ENCODE results near the gene POFUT2.

Gene POFUT2

DNA sequence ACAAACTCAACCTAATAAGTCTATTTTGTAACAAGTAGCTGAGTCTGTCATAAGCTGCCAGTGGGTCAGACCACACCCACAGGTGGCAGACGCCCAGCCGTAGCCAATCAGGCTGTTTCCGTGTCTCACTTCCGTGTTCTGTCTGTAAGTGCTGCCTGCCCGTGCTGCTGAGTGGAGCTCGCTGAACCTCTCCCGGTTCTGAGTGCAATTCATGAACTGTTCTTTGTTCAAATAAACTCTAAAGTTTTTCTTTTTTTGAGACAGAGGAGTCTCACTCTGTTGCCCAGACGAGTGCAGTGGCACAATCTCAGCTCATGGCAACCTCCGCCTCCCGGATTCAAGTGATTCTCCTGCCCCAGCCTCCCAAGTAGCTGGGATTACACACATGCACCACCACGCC, 25.1 kb downstream of the POFUT2 start:
- peak; percentile 3 for DNase-seq (ENCODE audit: low spot score)

DNA sequence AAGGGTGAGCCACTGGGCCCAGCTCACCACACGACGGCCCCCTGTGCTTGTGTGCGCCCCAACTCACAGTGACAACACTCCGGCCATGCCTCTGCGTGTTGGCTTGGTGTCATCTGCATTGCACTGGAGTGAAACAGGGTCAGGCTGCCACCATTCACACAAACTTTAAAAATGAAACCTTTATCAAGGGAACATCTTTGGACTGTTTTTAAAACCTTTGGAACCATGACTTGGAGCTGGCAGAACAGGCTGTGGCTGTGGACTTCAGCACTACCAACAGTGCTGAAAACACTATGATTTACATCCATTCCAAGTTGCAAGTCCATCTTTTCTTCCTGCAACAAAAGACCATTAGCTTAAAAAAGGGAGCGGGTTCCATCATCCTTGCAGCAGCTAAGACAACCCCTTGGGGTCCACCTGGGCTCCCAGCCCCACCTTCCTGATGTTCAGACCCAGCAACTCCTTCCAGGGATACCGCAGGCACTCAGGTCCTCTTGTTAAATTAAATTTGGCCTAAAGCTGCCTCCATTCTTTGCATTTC, 25.6 kb downstream of the POFUT2 start:
- no peak for DNase-seq (ENCODE audit: low spot score)

DNA sequence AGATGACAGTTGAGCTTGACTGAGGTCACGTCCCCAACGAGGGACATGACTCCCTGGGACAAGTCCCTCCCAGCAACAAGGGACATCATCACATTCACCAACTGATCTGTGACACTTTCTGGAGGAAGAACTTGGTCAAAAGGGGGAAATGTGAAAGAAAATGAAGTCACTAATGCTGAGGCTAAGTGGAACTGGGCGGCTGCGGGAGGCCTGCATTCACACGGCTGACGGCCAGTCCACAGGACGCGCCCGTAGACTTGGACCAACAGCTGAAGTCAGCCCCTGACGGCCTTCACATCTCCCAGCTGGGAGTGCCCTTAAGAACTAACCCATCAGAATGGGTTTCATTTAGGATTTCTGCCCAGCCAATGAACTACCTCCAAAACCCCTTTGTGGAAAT, 26.6 kb downstream of the POFUT2 start:
- DNase-seq (ENCODE audit: low spot score), result peak; percentile 1

DNA sequence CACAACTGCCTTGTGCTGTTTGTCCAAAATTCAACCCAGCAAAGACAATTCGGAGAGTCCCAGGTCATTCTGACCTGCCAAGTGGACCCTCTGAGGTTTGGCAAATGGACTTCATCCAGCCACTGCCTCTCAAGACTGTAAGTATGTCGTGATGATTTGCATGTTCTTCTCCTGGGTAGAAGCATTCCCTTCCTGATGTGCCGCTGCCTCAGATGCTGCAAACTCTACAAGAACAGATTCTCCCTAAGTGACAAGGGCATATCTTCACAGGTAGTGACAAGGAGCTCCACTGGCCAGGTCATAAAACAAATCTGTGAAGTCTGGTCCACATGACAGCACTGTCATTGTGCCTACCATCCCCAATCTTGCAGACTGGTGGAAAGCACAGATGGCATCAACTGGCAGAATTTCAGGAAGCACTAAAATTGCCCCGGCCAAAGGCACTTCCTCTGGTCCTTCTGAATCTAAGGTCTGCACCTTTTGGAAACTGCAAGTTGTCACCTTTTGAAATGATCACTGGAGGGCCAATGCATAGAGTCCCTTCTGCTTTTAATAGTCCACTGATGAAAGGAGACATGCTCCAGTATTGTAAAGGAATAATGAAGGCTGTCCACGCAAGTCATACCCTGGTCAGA, 27.4 kb downstream of the POFUT2 start:
- peak; percentile 1 for DNase-seq (ENCODE audit: low spot score)

DNA sequence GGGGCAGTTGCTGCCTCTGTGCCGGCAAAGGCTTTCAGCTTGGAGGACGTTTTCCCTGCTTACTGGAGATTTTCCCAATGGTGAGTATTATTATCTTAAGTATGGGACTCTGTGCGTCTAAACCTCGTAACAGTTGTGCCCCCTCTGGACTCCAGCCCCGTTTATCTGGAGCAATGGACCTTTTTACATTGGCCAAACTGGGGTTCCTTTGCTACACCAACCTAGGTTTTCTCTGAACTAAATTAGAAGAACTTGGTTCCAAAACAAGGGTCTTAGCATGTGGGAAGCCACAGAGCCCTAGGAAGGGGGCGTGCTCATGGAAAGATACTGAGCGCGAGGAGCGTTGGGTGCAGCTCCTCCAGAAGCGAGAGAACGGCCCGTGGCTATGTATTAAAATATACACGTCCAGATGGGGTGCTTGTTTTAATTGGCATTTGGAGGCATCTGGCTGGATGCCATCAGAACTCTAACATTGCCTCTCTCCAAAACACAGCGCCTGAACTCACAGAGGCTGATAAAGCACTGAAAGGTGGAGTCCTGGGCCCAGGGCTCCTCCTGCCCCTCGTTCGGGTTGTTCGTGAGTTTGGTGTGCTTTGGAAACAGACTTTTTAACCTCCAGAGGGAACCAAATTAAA, 28.4 kb downstream of the POFUT2 start:
- DNase-seq (ENCODE audit: low spot score), result peak; percentile 22

DNA sequence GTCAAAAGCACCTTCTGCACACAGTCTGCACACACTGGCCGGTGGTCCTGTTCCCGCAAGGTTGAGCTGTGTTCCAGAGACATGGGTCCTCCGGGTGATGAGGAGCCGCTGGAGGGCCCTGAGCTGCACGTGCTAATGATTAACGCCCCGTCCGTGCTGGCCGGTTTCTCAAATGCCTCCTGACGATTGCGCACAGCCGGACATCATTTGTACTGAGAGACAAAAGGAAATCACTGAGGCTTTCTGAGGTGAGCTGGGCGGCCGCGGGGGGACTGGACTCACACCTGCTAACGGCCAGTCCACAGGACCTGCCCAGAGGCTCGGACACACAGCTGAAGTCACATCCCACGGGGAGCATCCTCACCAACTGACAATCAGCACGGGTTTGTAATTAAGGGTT, 29.2 kb downstream of the POFUT2 start:
- no peak for DNase-seq (ENCODE audit: low spot score)

DNA sequence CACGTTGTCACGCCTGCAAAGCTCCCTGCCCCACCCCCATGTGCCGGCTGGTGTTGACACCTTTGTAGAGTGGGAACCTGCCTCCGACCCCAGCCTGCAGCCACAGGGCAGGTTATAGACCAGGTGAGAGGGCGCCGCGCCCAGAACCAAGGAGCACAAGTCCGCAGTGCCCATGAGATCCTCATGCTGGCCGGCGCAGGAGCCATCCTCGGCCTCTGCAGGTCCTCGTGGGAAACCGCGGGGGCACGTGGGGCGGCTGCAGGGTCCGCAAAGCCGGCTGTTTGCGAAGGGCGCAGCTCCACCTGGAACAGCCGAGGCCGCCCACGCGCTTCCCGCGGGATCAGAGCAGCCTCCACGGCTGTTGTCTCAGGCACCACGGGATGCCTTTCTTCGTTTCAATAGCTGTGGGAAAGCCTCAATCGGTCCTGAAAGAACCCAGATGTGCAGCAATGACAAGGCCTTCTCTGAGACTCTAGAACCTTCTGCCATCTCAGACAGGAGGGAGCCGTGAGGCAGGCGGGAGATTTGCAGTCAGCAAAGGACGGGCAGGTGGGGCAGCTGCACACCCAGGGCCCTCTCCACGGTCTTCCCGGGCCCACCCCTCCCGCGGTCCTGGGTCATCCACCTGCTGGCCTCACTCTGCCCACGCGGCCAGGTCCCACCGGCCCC, 29.9 kb downstream of the POFUT2 start:
- peak; percentile 5 for DNase-seq (ENCODE audit: low spot score)

DNA sequence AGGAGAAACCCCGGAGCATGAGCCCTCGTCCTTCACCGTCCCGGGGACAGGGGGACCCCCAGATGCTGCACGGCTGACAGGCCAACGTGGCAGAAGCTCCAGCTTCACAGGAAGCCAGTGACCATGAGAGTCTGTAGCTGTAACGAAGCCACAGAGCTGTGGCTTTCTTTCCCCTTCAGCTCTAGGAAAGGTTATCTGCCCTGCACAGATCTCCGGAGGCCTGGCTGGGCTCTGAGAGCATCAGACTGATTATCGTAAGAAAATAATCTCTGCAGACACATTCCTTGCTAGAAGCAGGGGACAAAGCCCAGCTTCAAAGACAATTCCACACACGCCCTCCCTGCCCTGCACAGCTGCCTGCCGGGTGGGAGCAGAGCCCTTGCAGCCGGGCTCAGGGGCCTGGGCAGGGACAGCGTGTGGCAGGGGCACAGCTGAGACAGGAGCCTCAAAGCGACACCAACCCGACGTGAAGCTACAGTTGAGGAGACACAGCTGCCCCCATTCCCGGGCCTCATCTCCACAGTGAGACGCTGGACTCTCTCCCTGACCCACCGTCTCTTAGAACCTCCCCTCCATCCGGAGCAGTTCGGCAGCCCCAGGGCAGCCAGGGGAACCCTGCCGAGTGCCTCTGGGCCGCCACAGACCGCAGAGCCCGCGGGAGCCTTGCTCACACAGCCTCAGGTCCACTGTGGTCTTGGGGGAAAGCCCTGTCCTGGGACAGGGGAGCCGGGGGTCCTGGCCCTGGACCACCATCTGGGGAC, 30.6 kb downstream of the POFUT2 start:
- DNase-seq (ENCODE audit: low spot score), result no peak

DNA sequence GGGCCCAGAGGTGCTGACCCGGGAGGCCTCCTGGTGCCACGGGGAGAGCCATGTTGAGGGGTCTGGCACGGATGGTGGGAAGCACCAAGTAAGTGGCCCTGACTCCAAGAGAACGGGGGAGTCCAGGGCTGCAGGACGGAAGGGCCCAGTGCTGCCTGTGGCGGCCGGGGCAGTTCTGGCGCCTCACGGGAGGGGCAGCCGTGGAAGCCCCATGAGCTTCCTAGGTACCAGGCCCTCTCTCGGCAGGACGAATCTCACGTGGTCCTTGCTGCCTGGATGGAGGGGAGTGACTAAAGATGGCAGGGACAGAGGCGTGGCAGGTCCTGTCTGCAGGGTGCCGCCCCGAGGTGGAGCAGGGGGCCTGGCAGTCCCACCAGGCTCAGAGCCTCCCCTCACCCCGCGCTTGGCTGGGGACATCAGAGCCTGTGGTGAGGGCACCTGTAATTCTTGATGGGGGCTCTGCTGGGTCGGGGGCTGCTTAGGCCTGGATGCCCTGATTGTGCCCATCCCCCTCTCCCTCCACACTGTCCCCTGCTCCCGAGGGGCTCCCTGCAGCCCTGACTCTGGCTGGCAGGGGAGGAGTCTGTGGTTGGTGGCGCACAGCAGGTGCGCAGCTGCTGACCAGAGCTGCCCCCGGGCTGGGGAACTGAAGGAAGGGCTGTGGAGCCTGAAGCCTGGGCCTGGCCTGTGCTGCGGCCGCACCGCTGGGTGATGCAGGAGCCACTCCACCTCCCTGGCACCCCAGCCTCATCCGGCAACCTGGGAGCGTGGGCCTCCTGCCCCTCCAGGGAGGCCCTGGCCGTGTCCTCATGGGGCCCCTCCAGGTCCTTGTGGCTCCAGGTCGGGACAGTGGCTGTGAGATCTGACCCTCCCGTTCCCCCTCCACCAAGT, 31.4 kb downstream of the POFUT2 start:
- no peak for DNase-seq (ENCODE audit: low spot score)

DNA sequence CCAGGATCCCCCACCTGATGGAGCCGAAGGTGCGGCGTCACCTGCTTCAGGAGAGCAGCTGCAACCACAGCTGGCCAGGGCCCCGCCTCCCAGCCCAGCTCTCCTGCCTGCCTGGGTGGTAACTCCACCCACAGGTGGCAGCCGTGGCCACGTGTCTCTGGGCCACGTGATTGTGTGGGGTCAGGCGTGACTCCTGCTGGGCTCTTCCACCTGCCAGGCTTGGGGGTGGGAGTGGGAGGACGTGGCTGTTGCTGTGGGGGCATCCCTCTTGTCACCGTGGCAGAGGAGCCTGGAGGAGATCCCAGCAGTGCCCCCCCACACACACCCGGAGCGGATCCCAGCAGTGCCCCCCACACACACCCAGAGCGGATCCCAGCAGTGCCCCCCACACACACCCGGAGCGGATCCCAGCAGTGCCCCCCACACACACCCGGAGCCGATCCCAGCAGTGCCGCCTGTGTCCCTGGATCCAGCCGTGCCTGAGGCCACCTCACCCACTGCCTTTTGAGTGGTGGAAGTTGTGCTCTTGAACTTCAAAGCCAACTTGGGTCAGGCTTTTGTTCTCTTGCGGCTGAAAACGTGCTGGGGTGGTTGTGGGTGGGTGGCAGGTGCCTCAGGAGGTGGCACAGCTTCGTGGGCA, 32.2 kb downstream of the POFUT2 start:
- DNase-seq (ENCODE audit: low spot score), result no peak

DNA sequence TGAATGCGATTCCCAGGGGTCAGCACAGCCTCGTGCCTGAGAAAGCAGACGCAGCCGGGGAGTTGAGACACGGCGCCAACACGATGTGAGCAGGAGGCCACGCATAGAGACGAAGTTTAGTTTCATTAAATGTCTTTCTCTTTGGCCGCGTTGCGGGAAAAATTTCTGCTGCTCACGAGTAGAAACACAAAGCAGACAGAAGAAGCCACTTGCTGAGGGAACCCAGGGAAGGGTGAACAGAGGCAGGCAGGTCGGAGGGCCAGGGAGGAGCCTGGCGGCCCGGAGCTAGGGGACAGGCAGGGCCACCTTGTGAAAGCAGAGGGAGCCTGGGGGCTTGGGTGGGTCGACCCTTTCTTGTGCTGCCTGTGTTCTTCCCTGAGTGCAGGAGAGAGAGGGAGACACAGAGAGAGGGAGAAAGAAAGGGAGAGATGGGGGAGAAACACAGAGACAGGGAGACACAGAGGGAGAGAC, 33.2 kb downstream of the POFUT2 start:
- no peak for DNase-seq (ENCODE audit: low spot score)

DNA sequence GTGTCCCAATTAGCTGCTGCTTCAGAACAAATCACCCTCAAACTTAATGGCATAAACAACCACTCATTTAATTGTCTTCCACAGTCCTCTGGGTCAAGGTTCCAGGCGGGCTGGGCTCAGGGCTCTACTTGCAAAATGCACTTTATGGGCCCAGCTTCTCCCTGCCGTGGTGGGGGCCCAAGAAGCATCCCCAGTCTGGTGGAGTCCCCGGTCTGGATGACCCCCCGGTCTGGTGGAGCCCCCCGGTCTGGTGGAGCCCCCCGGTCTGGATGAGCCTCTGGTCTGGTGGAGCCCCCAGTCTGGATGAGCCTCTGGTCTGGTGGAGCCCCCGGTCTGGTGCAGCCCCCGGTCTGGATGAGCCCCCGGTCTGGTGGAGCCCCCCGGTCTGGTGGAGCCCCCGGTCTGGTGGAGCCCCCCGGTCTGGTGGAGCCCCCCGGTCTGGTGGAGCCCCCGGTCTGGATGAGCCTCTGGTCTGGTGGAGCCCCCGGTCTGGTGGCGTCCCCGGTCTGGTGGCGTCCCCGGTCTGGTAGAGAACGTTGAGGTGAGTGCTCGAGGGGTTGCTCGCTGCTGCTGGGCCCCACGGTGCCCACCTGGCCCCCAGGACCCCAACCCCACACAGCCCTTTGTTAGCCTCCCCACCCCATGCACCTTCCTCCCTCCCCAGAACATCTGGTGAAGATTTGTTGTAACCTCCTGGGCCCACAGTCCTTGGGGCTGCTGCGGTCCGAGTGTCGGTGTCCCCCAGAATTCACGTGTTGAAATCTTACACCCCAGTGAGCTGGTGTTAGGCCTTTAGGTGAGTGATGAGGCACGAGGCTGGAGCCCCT, 33.8 kb downstream of the POFUT2 start:
- no peak for DNase-seq (ENCODE audit: low spot score)

DNA sequence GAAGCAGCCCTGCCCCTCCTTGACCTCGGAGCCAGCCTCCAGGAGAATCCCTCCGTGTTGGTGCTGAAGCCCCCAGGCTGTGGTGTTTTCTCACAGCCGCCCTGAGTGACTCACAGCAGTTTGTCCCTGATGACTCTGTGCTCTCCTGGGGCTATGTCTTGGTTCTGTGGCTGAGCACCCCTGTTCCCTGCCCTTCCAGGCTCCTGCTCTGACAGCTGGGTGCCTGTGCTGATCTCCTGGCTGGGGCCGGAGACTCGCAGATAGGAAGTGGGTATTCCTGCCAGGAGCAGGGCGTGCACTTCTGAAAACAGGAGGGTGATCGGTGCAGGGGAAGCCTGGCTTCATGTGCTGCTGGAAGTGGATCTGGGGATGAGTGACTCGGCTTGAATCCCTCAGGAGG, 34.5 kb downstream of the POFUT2 start:
- DNase-seq (ENCODE audit: low spot score), result no peak

DNA sequence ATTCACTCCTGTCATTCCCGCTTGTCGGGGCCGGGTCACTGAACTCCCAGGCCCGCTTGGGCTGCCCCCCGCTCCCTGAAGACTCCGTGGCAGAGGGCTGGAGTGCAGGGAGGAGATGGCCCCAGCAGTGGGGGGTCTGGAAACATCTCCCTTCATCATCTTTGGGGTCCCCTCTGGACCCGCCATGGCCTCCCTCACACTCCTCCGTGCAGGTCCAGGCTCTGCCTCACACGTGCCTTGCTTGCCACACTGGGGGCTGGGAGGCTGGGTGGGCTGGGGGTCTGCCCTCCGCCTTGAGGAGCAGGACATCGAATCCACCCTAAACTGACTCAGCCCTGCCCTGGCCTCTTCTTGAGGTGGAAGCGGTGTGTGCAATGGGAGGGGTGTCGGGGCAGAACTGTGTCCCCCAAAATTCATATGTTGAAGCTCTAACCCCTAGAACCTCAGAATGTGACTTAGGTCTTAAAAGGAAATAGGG, 35.2 kb downstream of the POFUT2 start:
- no peak for DNase-seq (ENCODE audit: low spot score)

DNA sequence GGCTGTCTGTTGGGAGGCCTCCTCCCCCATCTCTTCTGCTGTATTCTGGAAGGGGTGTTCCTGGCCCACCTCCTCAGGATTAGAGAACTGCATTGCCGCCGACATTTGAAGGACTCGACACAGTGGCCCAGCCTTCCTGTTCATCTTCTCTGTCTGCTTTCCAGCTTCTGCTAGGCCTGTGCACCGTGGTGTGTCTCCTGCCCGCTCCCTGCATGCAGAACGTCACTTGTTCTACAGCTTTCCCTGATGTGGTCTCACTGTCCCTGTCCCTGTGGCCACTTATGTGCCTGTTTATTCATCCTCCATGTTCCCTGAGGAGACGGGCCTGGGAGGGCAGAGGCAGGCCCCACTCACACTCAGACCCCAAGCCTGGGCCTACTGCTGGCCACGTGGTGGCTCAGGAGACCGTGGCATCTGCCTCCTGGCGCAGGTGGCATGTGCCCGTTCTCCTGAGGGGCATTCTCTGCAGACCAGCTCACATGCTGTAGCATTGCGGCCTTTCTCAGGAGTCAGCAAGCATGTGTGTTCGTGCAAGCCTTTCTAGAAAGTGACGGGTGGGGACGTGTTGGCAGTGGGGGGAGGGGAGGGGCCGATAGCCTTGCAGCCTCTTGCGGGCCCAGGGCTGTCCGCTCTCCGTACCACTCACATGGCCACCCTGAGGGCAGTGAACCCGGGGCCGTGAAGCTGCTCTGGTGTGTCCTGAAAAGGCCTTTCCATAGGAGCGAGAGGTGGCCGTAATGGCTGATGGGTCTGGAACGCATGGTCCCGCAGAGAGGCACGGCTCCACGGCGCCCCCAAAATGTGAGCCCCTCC, 35.9 kb downstream of the POFUT2 start:
- DNase-seq (ENCODE audit: low spot score), result no peak

DNA sequence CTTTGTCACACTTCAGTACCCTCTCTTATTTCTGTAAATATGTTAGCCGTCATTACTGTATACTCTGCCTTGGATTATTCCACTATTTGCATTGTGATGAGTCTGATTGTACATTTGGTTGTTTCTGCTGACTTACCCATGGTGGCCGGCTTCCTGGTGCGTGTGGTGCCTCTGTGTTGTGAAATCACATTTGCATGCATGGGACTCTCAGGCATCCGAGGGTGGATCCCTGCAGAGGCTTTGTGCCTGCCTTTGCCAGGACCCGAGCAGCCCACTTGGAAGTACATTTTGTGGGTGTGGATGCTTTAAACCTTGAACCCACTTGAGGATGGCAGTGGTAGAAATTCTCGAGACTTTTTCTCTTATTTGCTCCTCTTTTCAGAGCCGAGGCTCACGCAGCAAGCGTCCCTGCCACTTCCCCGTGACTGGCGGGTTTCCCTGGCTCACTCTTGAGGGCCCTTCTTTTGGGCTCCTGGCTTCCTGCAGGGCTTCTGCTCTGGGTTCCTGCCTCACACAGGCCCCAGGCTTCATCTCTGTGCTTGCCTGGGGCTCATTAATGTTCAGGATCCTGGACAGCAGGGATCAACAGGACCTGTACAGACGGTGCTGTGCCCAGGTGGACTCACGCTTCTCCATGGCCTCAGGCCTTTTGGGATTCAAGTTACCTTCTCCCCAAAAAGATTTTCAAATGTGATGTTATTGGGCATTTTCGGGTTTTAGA, 36.6 kb downstream of the POFUT2 start:
- DNase-seq (ENCODE audit: low spot score), result no peak

DNA sequence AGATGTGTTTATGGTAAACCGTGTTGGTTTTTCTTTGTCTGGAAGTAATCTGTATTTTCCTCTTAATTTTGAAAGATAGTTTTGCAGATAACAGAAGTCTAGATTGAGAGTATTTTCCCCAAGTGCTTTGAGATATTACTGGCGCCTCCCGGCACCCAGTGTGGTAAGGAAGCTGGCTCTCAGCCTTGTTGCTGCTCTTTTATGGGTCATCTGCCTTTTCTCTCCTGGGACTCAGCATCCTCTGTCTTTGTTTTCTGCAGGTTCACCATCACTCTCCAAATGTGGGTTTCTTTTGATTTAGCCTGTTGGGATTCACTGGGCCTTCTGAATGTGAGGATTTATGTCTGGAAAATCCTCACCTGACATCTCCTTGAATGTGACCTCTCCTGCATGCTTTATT, 37.4 kb downstream of the POFUT2 start:
- no peak for DNase-seq (ENCODE audit: low spot score)

DNA sequence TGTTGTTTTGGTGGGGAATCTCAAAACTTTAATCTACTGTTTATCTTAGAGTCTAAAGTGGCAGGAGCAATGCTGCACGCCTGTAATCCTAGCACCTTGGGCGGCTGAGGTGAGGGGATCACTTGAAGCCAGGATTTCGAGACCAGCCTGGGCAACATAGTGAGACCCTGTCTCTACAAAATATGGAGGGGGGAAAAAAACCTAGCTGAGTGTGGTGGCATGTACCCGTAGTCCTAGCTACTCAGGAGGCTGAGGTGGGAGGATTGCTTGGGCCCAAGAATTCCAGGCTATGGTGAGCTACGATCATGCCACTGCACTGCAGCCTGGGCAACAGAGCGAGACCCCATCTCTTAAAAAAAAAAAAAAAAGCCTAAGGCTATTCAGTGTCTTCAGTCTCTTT, 38.1 kb downstream of the POFUT2 start:
- DNase-seq (ENCODE audit: low spot score), result no peak
